Thymus (tissue), 11 donors: Measurements from ENCODE around the gene KRT34. TPM values are rescaled to one million over a fixed set of nuclear protein-coding genes. Genes with fewer than 3 reads are reported as not detected.
"Not testable (repeated sequence)": the region's sequence is repeated elsewhere in the genome, so short reads cannot be mapped to it uniquely, and the experiment has no call there.

Experiments
- DNase-seq, 9 donors: peaks; one replicate each; pipeline ENCODE4 v3.0.0-alpha.2; 2013; ENCODE audit warnings: low spot score in 9 of 9, low read depth in 6 of 9, missing footprints in 1 of 9
- H3K27ac ChIP-seq, 2 donors: one replicate each; pipeline ENCODE4 v1.5.1; 2013; ENCODE audit warnings: control low read depth in 1 of 2, low read depth in 1 of 2, low read length in 1 of 2, mild to moderate bottlenecking in 1 of 2, moderate library complexity in 1 of 2
- H3K27me3 ChIP-seq, 2 donors: one replicate each; pipeline ENCODE4 v1.5.1; 2013; ENCODE audit warnings: low read length in 1 of 2; ENCODE audit not compliant: control insufficient read depth in 2 of 2, insufficient read depth in 1 of 2
- H3K36me3 ChIP-seq, 2 donors: one replicate each; pipeline ENCODE4 v1.5.1; 2013; ENCODE audit warnings: low read length in 1 of 2, mild to moderate bottlenecking in 1 of 2, moderate library complexity in 1 of 2; ENCODE audit not compliant: control insufficient read depth in 2 of 2, insufficient read depth in 2 of 2
- H3K4me1 ChIP-seq, 2 donors: one replicate each; pipeline ENCODE4 v1.5.1; 2013; ENCODE audit warnings: low read length in 2 of 2; ENCODE audit not compliant: control insufficient read depth in 2 of 2, insufficient read depth in 2 of 2
- H3K4me3 ChIP-seq, 2 donors: one replicate each; pipeline ENCODE4 v1.5.1; 2013; ENCODE audit warnings: low read length in 2 of 2, control low read depth in 1 of 2, mild to moderate bottlenecking in 1 of 2
- H3K9me3 ChIP-seq, 2 donors: one replicate each; pipeline ENCODE4 v1.5.1; 2013; ENCODE audit warnings: low read length in 1 of 2, mild to moderate bottlenecking in 1 of 2; ENCODE audit not compliant: control insufficient read depth in 2 of 2, insufficient read depth in 1 of 2
- WGBS: extraction: QIAGEN DNeasy Blood & Tissue Kit; methylation state at CpG from one replicate; pipeline ENCODE4 v1.1.7; 2013; 5-methylcytosine and 5-hydroxymethylcytosine counted together
- polyA plus RNA-seq: library from polyadenylated mRNA; stranded (reverse); fragments of 200-250 nt; gene quantifications from one replicate; pipeline ENCODE4 v1.2.3, GENCODE V29; 2013
- total RNA-seq: library from RNA; stranded (reverse); fragments of 120-200 nt; gene quantifications from one replicate; pipeline ENCODE4 v1.2.4, GENCODE V29; 2013
- donor health status: healthy.

Gene KRT34
- total and polyA plus RNA-seq, 2 donors, result 0.52 to 1.5 TPM

DNA sequence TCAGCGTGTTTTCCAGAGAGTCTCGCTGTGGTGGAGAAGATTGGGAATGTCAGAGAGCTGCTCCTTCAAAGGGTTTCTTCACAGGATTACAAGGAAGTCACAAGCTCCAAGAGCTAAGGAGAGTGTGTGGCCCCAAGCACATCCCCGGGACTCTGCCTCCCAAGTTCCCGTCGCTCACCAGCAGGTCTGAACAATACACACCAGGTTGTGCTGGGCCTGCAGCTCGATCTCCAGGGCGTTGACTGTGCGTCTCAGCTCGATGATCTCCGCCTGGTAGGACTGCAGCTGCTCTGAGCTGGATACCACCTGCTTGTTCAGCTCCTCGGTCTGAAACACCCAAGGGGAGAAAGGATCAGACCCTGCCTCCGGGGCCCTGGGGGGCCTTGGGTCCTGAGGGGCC, 12.9 kb upstream of the KRT34 start:
- not testable (repeated sequence) for H3K9me3 ChIP-seq, DNase-seq, H3K36me3 ChIP-seq, H3K27me3 ChIP-seq, H3K4me3 ChIP-seq, H3K4me1 ChIP-seq
- WGBS, result 83% methylated on average over 12 of the region's 12 CpGs
- peak overlapping the region in 1 of 2 donors; percentile 26 for H3K27ac ChIP-seq

GRCh38 chr17:41394254-41394996, 12.3 kb upstream of the KRT34 start:
- WGBS, result 92% methylated on average over 10 of the region's 10 CpGs
- H3K36me3 ChIP-seq, result no peaks in the 10 kb centered on the region
- H3K27ac ChIP-seq, result peak overlapping the region in 1 of 2 donors; percentile 17
- peaks cover 0 to 7% of the 10 kb centered on the region in 2 donors for H3K4me1 ChIP-seq
- peak in 1 of 9 donors; percentile 4 for DNase-seq
- H3K27me3 ChIP-seq, result no peaks in the 10 kb centered on the region
- H3K4me3 ChIP-seq, result no peak overlapping the region
- H3K9me3 ChIP-seq, result no peaks in the 10 kb centered on the region

GRCh38 chr17:41393826-41394225, 11.7 kb upstream of the KRT34 start:
- no peak overlapping the region for H3K4me3 ChIP-seq
- H3K36me3 ChIP-seq, result no peaks in the 10 kb centered on the region
- H3K27me3 ChIP-seq, result no peaks in the 10 kb centered on the region
- no peak overlapping the region for H3K27ac ChIP-seq
- no peaks in the 10 kb centered on the region for H3K9me3 ChIP-seq
- peaks cover 0 to 7% of the 10 kb centered on the region in 2 donors for H3K4me1 ChIP-seq
- no peak for DNase-seq
- 94% methylated on average over 10 of the region's 10 CpGs for whole genome bisulfite sequencing

GRCh38 chr17:41393294-41393693, 11.2 kb upstream of the KRT34 start:
- Histone ChIP-seq H3K4me1 (peaks cover 0 to 7% of the 10 kb centered on the region in 2 donors), H3K27me3 (no peaks in the 10 kb centered on the region), H3K4me3 (no peak overlapping the region), H3K27ac (peak overlapping the region in 1 of 2 donors; percentile 3), H3K9me3 (no peaks in the 10 kb centered on the region), H3K36me3 (no peaks in the 10 kb centered on the region)
- WGBS, result 86% methylated on average over 5 of the region's 5 CpGs
- no peak for DNase-seq

DNA sequence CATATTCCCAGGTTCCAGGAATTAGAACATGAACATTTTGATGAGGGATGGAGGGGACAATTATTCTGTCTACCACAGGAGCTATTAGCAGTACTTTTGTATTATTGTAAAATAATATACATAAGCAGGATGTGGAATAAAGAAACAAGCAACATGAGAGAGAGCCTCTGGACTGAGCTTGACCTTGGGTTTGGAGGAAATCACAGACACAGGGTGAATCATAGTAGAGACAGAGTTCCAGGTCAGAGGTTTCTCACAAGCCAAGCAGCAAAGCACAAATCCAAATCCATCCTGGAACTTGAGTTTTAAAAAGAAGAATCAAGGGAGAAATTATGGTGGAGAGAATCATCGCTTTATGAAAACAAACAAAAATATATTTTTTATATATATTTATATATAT, 10.2 kb upstream of the KRT34 start:
- Histone ChIP-seq H3K4me3 (no peak overlapping the region), H3K27me3 (no peaks in the 10 kb centered on the region), H3K4me1 (peaks cover 0 to 7% of the 10 kb centered on the region in 2 donors), H3K27ac (no peak overlapping the region), H3K36me3 (no peaks in the 10 kb centered on the region), H3K9me3 (no peaks in the 10 kb centered on the region)
- 98% methylated on average over 1 of the region's 1 CpG for WGBS
- no peak for DNase-seq

- peaks cover 0 to 7% of the 10 kb centered on the region in 2 donors for H3K4me1 ChIP-seq
- DNase-seq, result no peak
- no peaks in the 10 kb centered on the region for H3K36me3 ChIP-seq
- 79% methylated on average over 2 of the region's 2 CpGs for WGBS
- no peaks in the 10 kb centered on the region for H3K27me3 ChIP-seq
- H3K9me3 ChIP-seq, result no peaks in the 10 kb centered on the region
- H3K4me3 ChIP-seq, result no peak overlapping the region
- H3K27ac ChIP-seq, result no peak overlapping the region
Observed at GRCh38 chr17:41391535-41391934, 9.4 kb upstream of the KRT34 start.

- no peak overlapping the region for H3K27ac ChIP-seq
- H3K4me3 ChIP-seq, result no peak overlapping the region
- DNase-seq, result no peak
- H3K9me3 ChIP-seq, result no peaks in the 10 kb centered on the region
- H3K36me3 ChIP-seq, result no peaks in the 10 kb centered on the region
- WGBS, result 66% methylated on average over 7 of the region's 7 CpGs
- H3K27me3 ChIP-seq, result no peaks in the 10 kb centered on the region
- H3K4me1 ChIP-seq, result peaks cover 0 to 3% of the 10 kb centered on the region in 2 donors
Observed at GRCh38 chr17:41390411-41390938, 8.4 kb upstream of the KRT34 start.

DNA sequence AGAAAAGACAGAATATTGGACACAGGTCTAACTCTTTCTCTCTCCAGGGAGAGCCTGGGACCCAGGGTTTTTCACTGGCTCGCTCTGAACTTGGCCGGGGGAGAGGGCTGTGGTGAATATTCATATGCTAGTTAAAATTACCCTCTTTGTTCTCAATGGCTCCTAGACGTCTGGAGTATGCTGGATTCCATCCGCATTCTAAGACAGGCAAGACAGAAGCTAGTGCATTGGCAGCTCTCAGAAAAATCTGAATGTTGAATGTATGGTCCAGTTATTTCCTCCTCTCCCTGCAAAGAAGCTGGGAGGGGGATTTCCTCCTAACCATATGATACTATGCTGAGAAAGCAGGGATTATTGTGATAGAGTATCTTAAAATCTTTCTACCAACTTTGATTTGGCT, 5.6 kb upstream of the KRT34 start:
- Histone ChIP-seq H3K9me3 (no peaks in the 10 kb centered on the region), H3K36me3 (no peaks in the 10 kb centered on the region), H3K27me3 (no peaks in the 10 kb centered on the region), H3K4me3 (no peak overlapping the region), H3K4me1 (no peaks in the 10 kb centered on the region), H3K27ac (no peak overlapping the region)
- 83% methylated on average over 4 of the region's 4 CpGs for WGBS
- DNase-seq, result no peak

- no peak overlapping the region for H3K4me3 ChIP-seq
- no peaks in the 10 kb centered on the region for H3K4me1 ChIP-seq
- H3K36me3 ChIP-seq, result no peaks in the 10 kb centered on the region
- no peaks in the 10 kb centered on the region for H3K27me3 ChIP-seq
- no peak overlapping the region for H3K27ac ChIP-seq
- H3K9me3 ChIP-seq, result no peaks in the 10 kb centered on the region
- WGBS, result 100% methylated on average over 1 of the region's 1 CpG
- DNase-seq, result no peak
Observed at GRCh38 chr17:41386227-41386626, 4.1 kb upstream of the KRT34 start.
